Mesendoderm (in vitro differentiated cells): ENCODE measurements around the gene ANKRD50.

Source experiments
- DNase-seq: peaks from one replicate; pipeline ENCODE4 v3.0.0; 2013
- H2AK5ac ChIP-seq: 2 replicates; pipeline ENCODE4 v1.6.1; 2013; ENCODE audit warnings: low read length, inconsistent platforms
- H2BK120ac ChIP-seq: 2 replicates; pipeline ENCODE4 v1.6.1; 2013; ENCODE audit warnings: low read depth, mild to moderate bottlenecking, low read length, moderate library complexity, mixed read lengths
- H2BK15ac ChIP-seq: replicated peaks from 2 replicates; pipeline ENCODE4 v1.6.1; 2013; ENCODE audit warnings: low read depth, mild to moderate bottlenecking, moderate library complexity
- H2BK5ac ChIP-seq: 2 replicates; pipeline ENCODE4 v1.6.1; 2013; ENCODE audit warnings: low read length, inconsistent platforms
- H3K18ac ChIP-seq: 2 replicates; pipeline ENCODE4 v1.6.1; 2013; ENCODE audit warnings: mild to moderate bottlenecking, low read length, mixed read lengths
- H3K23ac ChIP-seq: one replicate; pipeline ENCODE4 v1.6.1; 2013; ENCODE audit warnings: low read length
- H3K27ac ChIP-seq: 2 replicates; pipeline ENCODE4 v1.5.1; 2013; ENCODE audit warnings: low read depth, mild to moderate bottlenecking, inconsistent platforms, low read length, moderate library complexity
- H3K27me3 ChIP-seq: 2 replicates; pipeline ENCODE4 v1.6.1; 2013; ENCODE audit warnings: low read length, control low read depth, mild to moderate bottlenecking, inconsistent platforms; ENCODE audit not compliant: insufficient read depth, poor library complexity
- H3K36me3 ChIP-seq: 2 replicates; pipeline ENCODE4 v1.6.1; 2013; ENCODE audit warnings: low read length, inconsistent platforms; ENCODE audit not compliant: control insufficient read depth, insufficient read depth
- H3K4ac ChIP-seq: one replicate; pipeline ENCODE4 v1.6.1; 2013; ENCODE audit warnings: low read depth, mild to moderate bottlenecking, low read length, moderate library complexity
- H3K4me1 ChIP-seq: 2 replicates; pipeline ENCODE4 v1.6.1; 2013; ENCODE audit warnings: low read depth, low read length, inconsistent platforms; ENCODE audit not compliant: control insufficient read depth
- H3K4me2 ChIP-seq: 2 replicates; pipeline ENCODE4 v1.6.1; 2013; ENCODE audit warnings: low read length
- H3K4me3 ChIP-seq: 2 replicates; pipeline ENCODE4 v1.5.1; 2013; ENCODE audit warnings: mild to moderate bottlenecking, low read length
- H3K56ac ChIP-seq: one replicate; pipeline ENCODE4 v1.6.1; 2013; ENCODE audit warnings: low read length
- H3K79me1 ChIP-seq: 2 replicates; pipeline ENCODE4 v1.6.1; 2013; ENCODE audit warnings: low read length, inconsistent platforms
- H3K79me2 ChIP-seq: 2 replicates; pipeline ENCODE4 v1.6.1; 2013; ENCODE audit warnings: mild to moderate bottlenecking, low read length; ENCODE audit not compliant: control insufficient read depth, insufficient read depth
- H3K9ac ChIP-seq: 2 replicates; pipeline ENCODE4 v1.6.1; 2013; ENCODE audit warnings: low read length, inconsistent platforms
- H4K5ac ChIP-seq: one replicate; pipeline ENCODE4 v1.6.1; 2013; ENCODE audit warnings: low read length
- H4K8ac ChIP-seq: one replicate; pipeline ENCODE4 v1.6.1; 2013; ENCODE audit warnings: low read depth, mild to moderate bottlenecking, control low read depth, low read length, moderate library complexity
- WGBS: extraction: QIAGEN DNeasy Blood & Tissue Kit; methylation state at CpG from one replicate; pipeline ENCODE4 v1.1.7; 2013; ENCODE audit warnings: low lambda C conversion rate, missing lambda C conversion rate; ENCODE audit not compliant: insufficient coverage; ENCODE audit errors: extremely low coverage; 5-methylcytosine and 5-hydroxymethylcytosine counted together

Gene ANKRD50

GRCh38 chr4:124711471-124712371, 811 bp downstream of the ANKRD50 start:
- peaks cover 33% of the 10 kb centered on the region for H3K79me2 ChIP-seq
- H3K4me1 ChIP-seq = peaks cover 4% of the 10 kb centered on the region
- no peaks in the 10 kb centered on the region for H3K79me1 ChIP-seq
- peak overlapping the region; percentile 66 for H2BK5ac ChIP-seq
- H2AK5ac ChIP-seq = no peak overlapping the region
- peak overlapping the region; percentile 94 for H3K18ac ChIP-seq
- H3K27ac ChIP-seq = peak overlapping the region; percentile 99
- H3K23ac ChIP-seq = no peak overlapping the region
- peak overlapping the region; percentile 46 for H3K4ac ChIP-seq
- no peaks in the 10 kb centered on the region for H3K27me3 ChIP-seq
- peak overlapping the region; percentile 92 for H3K56ac ChIP-seq
- peak overlapping the region; percentile 71 for H3K4me2 ChIP-seq
- DNase-seq = peak; percentile 84
- WGBS = no CpG with 5 or more reads among the region's 35 CpGs
- H2BK120ac ChIP-seq = no peak overlapping the region
- no peaks in the 10 kb centered on the region for H3K36me3 ChIP-seq
- peak overlapping the region; percentile 93 for H3K9ac ChIP-seq
- H3K4me3 ChIP-seq = peak overlapping the region; percentile 68
- no peak overlapping the region for H4K8ac ChIP-seq
- no peak overlapping the region for H4K5ac ChIP-seq
- H2BK15ac ChIP-seq = no peak overlapping the region

GRCh38 chr4:124710911-124711310, 1.6 kb downstream of the ANKRD50 start:
- H4K8ac ChIP-seq = no peak overlapping the region
- DNase-seq = no peak
- no peak overlapping the region for H3K27ac ChIP-seq
- no peak overlapping the region for H2BK5ac ChIP-seq
- WGBS = no CpG with 5 or more reads among the region's 5 CpGs
- peak overlapping the region; percentile 28 for H3K9ac ChIP-seq
- H2BK120ac ChIP-seq = no peak overlapping the region
- no peak overlapping the region for H4K5ac ChIP-seq
- H3K36me3 ChIP-seq = no peaks in the 10 kb centered on the region
- no peak overlapping the region for H2BK15ac ChIP-seq
- H3K79me1 ChIP-seq = no peaks in the 10 kb centered on the region
- H3K79me2 ChIP-seq = peaks cover 33% of the 10 kb centered on the region
- H3K56ac ChIP-seq = no peak overlapping the region
- H3K4me2 ChIP-seq = peak overlapping the region; percentile 10
- no peak overlapping the region for H3K23ac ChIP-seq
- no peak overlapping the region for H3K4me3 ChIP-seq
- no peak overlapping the region for H3K18ac ChIP-seq
- H3K27me3 ChIP-seq = no peaks in the 10 kb centered on the region
- H3K4me1 ChIP-seq = peaks cover 4% of the 10 kb centered on the region
- H2AK5ac ChIP-seq = no peak overlapping the region
- H3K4ac ChIP-seq = no peak overlapping the region

- no peaks in the 10 kb centered on the region for H3K36me3 ChIP-seq
- no peak overlapping the region for H2BK15ac ChIP-seq
- H2AK5ac ChIP-seq = no peak overlapping the region
- no peak overlapping the region for H2BK5ac ChIP-seq
- H4K5ac ChIP-seq = no peak overlapping the region
- H3K23ac ChIP-seq = no peak overlapping the region
- peaks cover 4% of the 10 kb centered on the region for H3K4me1 ChIP-seq
- no peak overlapping the region for H4K8ac ChIP-seq
- no peaks in the 10 kb centered on the region for H3K79me1 ChIP-seq
- H3K4me2 ChIP-seq = peak overlapping the region; percentile 42
- no peaks in the 10 kb centered on the region for H3K27me3 ChIP-seq
- peak; percentile 7 for DNase-seq
- no peak overlapping the region for H3K4ac ChIP-seq
- no CpG with 5 or more reads among the region's 7 CpGs for WGBS
- peaks cover 35% of the 10 kb centered on the region for H3K79me2 ChIP-seq
- no peak overlapping the region for H2BK120ac ChIP-seq
- no peak overlapping the region for H3K4me3 ChIP-seq
- peak overlapping the region; percentile 40 for H3K56ac ChIP-seq
- H3K9ac ChIP-seq = peak overlapping the region; percentile 42
- H3K27ac ChIP-seq = no peak overlapping the region
- H3K18ac ChIP-seq = no peak overlapping the region
Observed at GRCh38 chr4:124710015-124710741, 2.4 kb downstream of the ANKRD50 start.

- H3K27me3 ChIP-seq = no peaks in the 10 kb centered on the region
- H3K4me3 ChIP-seq = no peak overlapping the region
- no peak overlapping the region for H3K4ac ChIP-seq
- no CpG with 5 or more reads among the region's 1 CpG for WGBS
- H2BK5ac ChIP-seq = no peak overlapping the region
- H3K9ac ChIP-seq = peak overlapping the region; percentile 18
- no peak overlapping the region for H2BK15ac ChIP-seq
- no peak overlapping the region for H4K8ac ChIP-seq
- H3K4me1 ChIP-seq = peaks cover 4% of the 10 kb centered on the region
- no peaks in the 10 kb centered on the region for H3K36me3 ChIP-seq
- no peak overlapping the region for H3K18ac ChIP-seq
- no peak for DNase-seq
- H2BK120ac ChIP-seq = no peak overlapping the region
- H3K56ac ChIP-seq = no peak overlapping the region
- no peak overlapping the region for H2AK5ac ChIP-seq
- H3K27ac ChIP-seq = no peak overlapping the region
- peaks cover 36% of the 10 kb centered on the region for H3K79me2 ChIP-seq
- no peak overlapping the region for H3K4me2 ChIP-seq
- no peak overlapping the region for H4K5ac ChIP-seq
- H3K23ac ChIP-seq = no peak overlapping the region
- no peaks in the 10 kb centered on the region for H3K79me1 ChIP-seq
Observed at GRCh38 chr4:124708517-124709300, 3.8 kb downstream of the ANKRD50 start.

GRCh38 chr4:124705393-124705792, 7.1 kb downstream of the ANKRD50 start:
- 100% methylated on average over 1 of the region's 2 CpGs for WGBS
- no peak overlapping the region for H4K5ac ChIP-seq
- no peak overlapping the region for H4K8ac ChIP-seq
- no peak overlapping the region for H3K4me2 ChIP-seq
- H2AK5ac ChIP-seq = no peak overlapping the region
- H2BK5ac ChIP-seq = no peak overlapping the region
- no peak for DNase-seq
- no peaks in the 10 kb centered on the region for H3K36me3 ChIP-seq
- H3K79me1 ChIP-seq = peaks cover 5% of the 10 kb centered on the region
- H3K4me1 ChIP-seq = peaks cover 4% of the 10 kb centered on the region
- no peaks in the 10 kb centered on the region for H3K27me3 ChIP-seq
- no peak overlapping the region for H3K18ac ChIP-seq
- no peak overlapping the region for H3K56ac ChIP-seq
- H3K79me2 ChIP-seq = peaks cover 31% of the 10 kb centered on the region
- no peak overlapping the region for H3K23ac ChIP-seq
- H2BK120ac ChIP-seq = no peak overlapping the region
- H3K4me3 ChIP-seq = no peak overlapping the region
- H3K27ac ChIP-seq = no peak overlapping the region
- H2BK15ac ChIP-seq = no peak overlapping the region
- no peak overlapping the region for H3K9ac ChIP-seq
- H3K4ac ChIP-seq = no peak overlapping the region
